ENCODE results near the gene TOR1B. TPM values are rescaled to one million over a fixed set of nuclear protein-coding genes. Genes with fewer than 3 reads are reported as not detected.

TOR1B gene
- total RNA-seq, 2 experiments from 2014 or later: 13.3 to 14.9 TPM

DNA sequence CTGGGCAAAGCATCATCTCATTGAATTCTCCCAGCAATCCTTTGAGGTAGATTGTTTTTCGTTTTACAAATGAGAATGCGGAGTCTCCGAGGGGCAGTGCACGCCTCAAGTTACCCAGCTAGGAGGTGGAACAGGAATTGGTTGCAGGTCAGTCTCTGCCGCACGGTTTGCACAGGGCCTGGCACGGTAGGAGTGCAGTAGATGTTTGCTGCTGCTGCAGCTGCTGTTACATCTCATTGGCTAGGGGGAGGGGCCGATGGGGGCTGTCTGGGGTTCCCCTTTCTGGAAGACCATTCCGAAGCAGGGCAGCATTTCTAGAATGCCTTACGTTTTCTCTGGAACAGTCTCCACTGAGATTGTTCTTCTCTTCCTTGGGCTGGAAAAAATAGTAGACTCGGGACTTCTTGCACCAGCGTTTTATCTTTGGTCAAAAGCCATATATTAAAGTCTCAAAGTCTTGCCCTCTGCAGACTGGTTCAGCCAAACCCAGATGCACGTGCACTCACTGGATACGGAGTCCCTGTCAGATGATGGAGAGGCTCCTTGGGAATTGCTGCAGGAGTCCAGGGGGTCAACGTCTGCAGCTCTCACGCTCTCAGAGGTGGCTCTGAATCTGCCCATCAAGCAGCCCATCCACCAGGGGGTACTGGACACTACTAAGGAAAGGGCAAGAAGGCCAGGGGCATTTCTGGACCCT is 33.5 kb downstream of the TOR1B start:
- Histone ChIP-seq H2AFZ (ENCODE audit: low read length) (peak overlapping the region; percentile 22; the same call in 1 of the 2 replicates), H3K79me2 (ENCODE audit: insufficient read depth, low read depth, low read length) (peaks cover 30% of the 10 kb centered on the region), H3K27ac (ENCODE audit: low read depth, low read length, poor library complexity, severe bottlenecking) (peak overlapping the region; percentile 49), H4K20me1 (ENCODE audit: insufficient read depth, low read length) (peaks cover 7% of the 10 kb centered on the region; the same call in 1 of the 2 replicates), H3K36me3 (ENCODE audit: insufficient read depth, low read length) (peaks cover 17% of the 10 kb centered on the region), H3K4me2 (ENCODE audit: low read length) (peak overlapping the region; percentile 96), H3K4me3 (ENCODE audit: low read depth, low read length, poor library complexity, severe bottlenecking) (peak overlapping the region; percentile 93), H3K9me3 (ENCODE audit: low read length) (no peaks in the 10 kb centered on the region), H3K4me1 (ENCODE audit: insufficient read depth, low read length, poor library complexity, severe bottlenecking) (peaks cover 48% of the 10 kb centered on the region), H3K9me2 (ENCODE audit: insufficient read depth, low read length) (no peaks in the 10 kb centered on the region)
- ChIA-PET CTCF (ENCODE audit: unreplicated experiment) (no interaction called here), POLR2A (no interaction called here)
- peak; percentile 75 for DNase-seq (ENCODE audit: low spot score)
- BruUV-seq (replicated peaks): no TSS peak
- intact Hi-C loops (cut with micrococcal nuclease; ENCODE audit: unreplicated experiment): no loop called here
- TF ChIP-seq EZH2phosphoT487 (IDR thresholded peaks at IDR 0.05; ENCODE audit: borderline replicate concordance, low read depth, low read length): no peak
- TF ChIP-seq, protein P1, sequence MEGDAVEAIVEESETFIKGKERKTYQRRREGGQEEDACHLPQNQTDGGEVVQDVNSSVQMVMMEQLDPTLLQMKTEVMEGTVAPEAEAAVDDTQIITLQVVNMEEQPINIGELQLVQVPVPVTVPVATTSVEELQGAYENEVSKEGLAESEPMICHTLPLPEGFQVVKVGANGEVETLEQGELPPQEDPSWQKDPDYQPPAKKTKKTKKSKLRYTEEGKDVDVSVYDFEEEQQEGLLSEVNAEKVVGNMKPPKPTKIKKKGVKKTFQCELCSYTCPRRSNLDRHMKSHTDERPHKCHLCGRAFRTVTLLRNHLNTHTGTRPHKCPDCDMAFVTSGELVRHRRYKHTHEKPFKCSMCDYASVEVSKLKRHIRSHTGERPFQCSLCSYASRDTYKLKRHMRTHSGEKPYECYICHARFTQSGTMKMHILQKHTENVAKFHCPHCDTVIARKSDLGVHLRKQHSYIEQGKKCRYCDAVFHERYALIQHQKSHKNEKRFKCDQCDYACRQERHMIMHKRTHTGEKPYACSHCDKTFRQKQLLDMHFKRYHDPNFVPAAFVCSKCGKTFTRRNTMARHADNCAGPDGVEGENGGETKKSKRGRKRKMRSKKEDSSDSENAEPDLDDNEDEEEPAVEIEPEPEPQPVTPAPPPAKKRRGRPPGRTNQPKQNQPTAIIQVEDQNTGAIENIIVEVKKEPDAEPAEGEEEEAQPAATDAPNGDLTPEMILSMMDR (conservative IDR thresholded peaks at IDR 0.05; ENCODE audit: low read length): no peak

DNA sequence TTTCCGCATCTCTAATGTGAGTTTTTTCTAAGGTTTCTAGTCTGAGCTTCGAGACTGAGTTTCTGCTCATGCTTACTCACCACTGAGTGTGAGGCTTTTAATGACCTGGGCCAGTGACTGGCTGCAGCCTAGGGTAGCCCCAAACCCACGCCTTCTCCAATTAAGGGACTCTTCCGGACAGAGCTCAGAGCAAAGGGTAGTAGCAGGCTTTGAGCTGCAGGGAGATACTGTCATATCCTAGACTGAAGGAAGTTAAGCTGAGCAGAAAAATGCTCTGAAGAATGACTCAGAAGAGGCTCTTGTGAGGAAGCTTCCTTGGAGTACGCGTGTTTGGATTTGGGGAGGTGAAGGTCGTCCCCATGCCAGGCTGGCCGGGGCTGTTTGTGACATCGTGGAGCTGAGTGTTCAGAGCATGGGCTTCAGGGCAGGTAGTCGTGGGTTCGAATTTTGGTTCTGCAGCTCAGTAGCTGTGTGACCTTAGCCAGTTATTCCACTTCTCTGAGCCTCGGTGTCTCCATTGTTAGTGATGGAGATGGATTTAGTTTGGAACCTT is 35.8 kb downstream of the TOR1B start:
- BruUV-seq (replicated peaks): no TSS peak
- ChIA-PET CTCF (ENCODE audit: unreplicated experiment) (no interaction called here), POLR2A (no interaction called here)
- Histone ChIP-seq H3K79me2 (ENCODE audit: insufficient read depth, low read depth, low read length) (peaks cover 22% of the 10 kb centered on the region), H2AFZ (ENCODE audit: low read length) (no peak overlapping the region), H4K20me1 (ENCODE audit: insufficient read depth, low read length) (peaks cover 5% of the 10 kb centered on the region; the same call in 1 of the 2 replicates), H3K36me3 (ENCODE audit: insufficient read depth, low read length) (no peaks in the 10 kb centered on the region), H3K9me2 (ENCODE audit: insufficient read depth, low read length) (no peaks in the 10 kb centered on the region), H3K4me2 (ENCODE audit: low read length) (peak overlapping the region; percentile 58), H3K27ac (ENCODE audit: low read depth, low read length, poor library complexity, severe bottlenecking) (peak overlapping the region; percentile 62), H3K4me3 (ENCODE audit: low read depth, low read length, poor library complexity, severe bottlenecking) (no peak overlapping the region), H3K4me1 (ENCODE audit: insufficient read depth, low read length, poor library complexity, severe bottlenecking) (peaks cover 43% of the 10 kb centered on the region), H3K9me3 (ENCODE audit: low read length) (no peaks in the 10 kb centered on the region)
- intact Hi-C loops (cut with micrococcal nuclease; ENCODE audit: unreplicated experiment): no loop called here
- DNase-seq (ENCODE audit: low spot score): no peak
- no peak for TF ChIP-seq EZH2phosphoT487 (IDR thresholded peaks at IDR 0.05; ENCODE audit: borderline replicate concordance, low read depth, low read length)
- TF ChIP-seq, protein P1 (conservative IDR thresholded peaks at IDR 0.05; ENCODE audit: low read length): no peak
